Pancreas (tissue), 10 donors: ENCODE data around the gene SAE1. TPM values are rescaled to one million over a fixed set of nuclear protein-coding genes. Genes with fewer than 3 reads are reported as not detected.

Experiments used
- ATAC-seq, 4 donors: fragments of 200-7000 bp; cut with Tn5 transposase; one replicate each; pipeline versions ENCODE4 v1.8.0 to v1.9.1; 2020; ENCODE audit warnings: mild to moderate bottlenecking in 4 of 4, moderate library complexity in 4 of 4
- DNase-seq, 6 donors: peaks; one replicate each; pipeline ENCODE4 v3.0.0-alpha.2; 2020
- FAIRE-seq: peaks from 2 replicates; lab custom pipeline; 2012; peaks lifted over from hg19 to GRCh38; lab: Jason Lieb, UNC
- H3K27ac ChIP-seq, 4 donors: fragments of 200-600 bp; sonication (generic); 1 replicate in 3 of 4; 2 replicates in 1 of 4; pipeline versions ENCODE4 v1.5.0 to v1.8.0; 2020
- H3K27me3 ChIP-seq, 4 donors: fragments of 200-600 bp; one replicate each; pipeline ENCODE4 v1.8.0; 2021
- H3K36me3 ChIP-seq, 3 donors: fragments of 200-600 bp; sonication (generic) in 1 of 3; one replicate each; pipeline versions ENCODE4 v1.5.0 to v1.8.0; 2020 to 2021
- H3K4me1 ChIP-seq, 3 donors: fragments of 200-600 bp; one replicate each; pipeline ENCODE4 v1.8.0; 2021
- H3K4me3 ChIP-seq, 4 donors: fragments of 200-600 bp; sonication (generic) in 2 of 4; one replicate each; pipeline versions ENCODE4 v1.5.0 to v1.8.0; 2020 to 2021
- H3K9me3 ChIP-seq, 4 donors: fragments of 200-600 bp; one replicate each; pipeline ENCODE4 v1.8.0; 2021
- CTCF ChIP-seq, 4 donors: fragments of 200-600 bp; sonication (generic) in 3 of 4; IDR thresholded peaks; one replicate each; pipeline versions ENCODE4 v1.5.0 to v1.8.0; 2021; ENCODE audit warnings: antibody characterized with exemption in 4 of 4
- WGBS, 2 donors: extraction: QIAGEN DNeasy Blood & Tissue Kit; methylation state at CpG; one replicate each; pipeline ENCODE4 v1.1.7; 2013; 5-methylcytosine and 5-hydroxymethylcytosine counted together
- intact Hi-C, 3 donors: fragments of 100-400 bp; cut with DNase I; formaldehyde crosslinking; loops; one replicate each; pipeline versions ENCODE4 v1.11.1 to v1.14.2; 2022
- polyA plus RNA-seq, 2 donors: library from polyadenylated mRNA; stranded (reverse); fragments of 200-250 nt; gene quantifications; one replicate each; pipeline ENCODE4 v1.2.3, GENCODE V29; 2013
- total RNA-seq, 6 donors: library from RNA; stranded (reverse); fragmentation: NEBNext Ultra II Directional in 4 of 6; extraction: Animal tissue kit (Norgen Biotek cat#: 25700) in 4 of 6; gene quantifications; one replicate each; pipeline versions ENCODE4 v1.2.1 to v1.2.4, GENCODE V29; 2021 to 2023
- donor health status: healthy with polysubstance abuse.
- donor health status: DM: no; HTN: no; CAD: no; lungs with moderate emphysema.
- donor health status: DM: no; HTN: no; CAD: no.
- donor health status: control.
- donor health status: control.
- donor health status: Bipolar disorder and iron deficiency.
- donor health status: DM: yes; HTN: yes; CAD: no.
- donor health status: DM: no; HTN: no; CAD: no.
- donor health status: DM: no; HTN: no; CAD: no.
- donor health status: DM: yes; HTN: yes; CAD: no.

The SAE1 gene
- total and polyA plus RNA-seq, 8 donors: 10.0 to 25.8 (median 20.1) TPM

GRCh38 chr19:47141695-47142094, 11.1 kb downstream of the SAE1 start:
- no peak for FAIRE-seq
- intact Hi-C loops: no loop called here

GRCh38 chr19:47142779-47143178, 12.1 kb downstream of the SAE1 start:
- Histone ChIP-seq H3K4me3 (no peak overlapping the region), H3K9me3 (no peaks in the 10 kb centered on the region), H3K27me3 (no peaks in the 10 kb centered on the region), H3K27ac (no peak overlapping the region), H3K4me1 (no peaks in the 10 kb centered on the region), H3K36me3 (peaks cover 0 to 14% (median 11%) of the 10 kb centered on the region in 3 donors)
- ATAC-seq (no peak), FAIRE-seq (no peak), DNase-seq (no peak)
- intact Hi-C loops: no loop called here
- 85% methylated on average over 5 of the region's 5 CpGs for WGBS, 2 donors
- TF ChIP-seq CTCF (IDR thresholded peaks at IDR 0.05): no peak

More at GRCh38 chr19:47141695-47142094, 11.1 kb downstream of the SAE1 start:
- TF ChIP-seq CTCF (IDR thresholded peaks at IDR 0.05): no peak
- Histone ChIP-seq H3K4me1 (no peaks in the 10 kb centered on the region), H3K4me3 (no peak overlapping the region), H3K36me3 (peaks cover 0 to 14% (median 11%) of the 10 kb centered on the region in 3 donors), H3K27ac (no peak overlapping the region), H3K27me3 (no peaks in the 10 kb centered on the region), H3K9me3 (no peaks in the 10 kb centered on the region)
- no peak for DNase-seq
- ATAC-seq: no peak

DNA sequence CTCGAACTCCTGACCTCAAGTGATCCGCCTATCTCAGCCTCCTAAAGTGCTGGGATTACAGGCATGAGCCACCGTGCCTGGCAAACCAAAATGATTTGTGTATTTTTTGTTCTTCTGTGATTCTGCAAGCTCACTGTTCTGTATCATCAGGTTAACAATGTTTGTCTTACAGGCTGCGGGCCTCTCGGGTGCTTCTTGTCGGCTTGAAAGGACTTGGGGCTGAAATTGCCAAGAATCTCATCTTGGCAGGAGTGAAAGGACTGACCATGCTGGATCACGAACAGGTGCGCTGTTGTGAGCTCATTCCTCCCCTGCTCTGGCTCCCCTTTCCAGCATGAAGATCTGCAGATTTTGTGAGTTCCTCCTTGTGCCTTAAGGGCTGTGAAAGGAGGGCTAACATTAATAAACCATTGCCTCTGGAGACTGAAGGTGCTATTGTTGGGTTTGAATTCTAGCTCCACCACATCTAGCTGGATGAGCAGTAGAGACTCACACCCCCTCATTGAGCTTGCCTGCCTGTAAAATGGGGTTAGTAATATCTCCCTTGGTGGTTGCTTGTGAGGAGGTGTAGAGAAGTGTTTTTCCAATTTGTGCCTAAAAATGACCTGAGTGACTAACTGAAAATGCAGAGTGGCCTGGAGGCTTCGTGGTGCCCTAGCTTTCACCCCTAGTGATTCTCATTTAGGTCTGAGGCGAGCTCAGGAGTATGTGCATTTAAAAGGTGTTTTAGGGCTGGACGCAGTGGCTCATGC, 12.9 kb downstream of the SAE1 start:
- H3K9me3 ChIP-seq: no peaks in the 10 kb centered on the region
- DNase-seq (no peak), FAIRE-seq (no peak), ATAC-seq (no peak)
- intact Hi-C loops: no loop called here
- 87 to 88% methylated on average over 11 of the region's 11 CpGs for WGBS, 2 donors
- H3K4me1 ChIP-seq: no peaks in the 10 kb centered on the region
- peaks cover 0 to 14% (median 11%) of the 10 kb centered on the region in 3 donors for H3K36me3 ChIP-seq
- H3K27ac ChIP-seq: no peak overlapping the region
- H3K27me3 ChIP-seq: no peaks in the 10 kb centered on the region
- no peak overlapping the region for H3K4me3 ChIP-seq
- no peak for TF ChIP-seq CTCF (IDR thresholded peaks at IDR 0.05)

DNA sequence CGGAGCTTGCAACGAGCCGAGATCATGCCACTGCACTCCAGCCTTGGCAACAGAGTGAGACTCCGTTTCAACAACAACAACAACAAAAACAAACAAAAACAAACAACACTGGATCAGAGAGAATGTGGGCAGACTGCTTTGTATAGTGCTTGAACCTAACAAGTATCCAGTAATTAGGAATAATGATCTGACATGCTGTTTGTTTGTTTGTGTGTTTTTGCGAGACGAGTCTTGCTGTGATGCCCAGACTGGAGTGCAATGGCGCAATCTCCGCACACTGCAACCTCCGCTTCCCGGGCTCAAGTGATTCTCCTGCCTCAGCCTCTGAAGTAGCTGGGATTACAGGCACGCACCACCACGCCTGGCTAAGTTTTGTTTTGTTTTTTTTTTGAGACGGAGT, 14.0 kb downstream of the SAE1 start:
- ATAC-seq (no peak), DNase-seq (no peak), FAIRE-seq (no peak)
- no peak overlapping the region for H3K27ac ChIP-seq
- no peaks in the 10 kb centered on the region for H3K4me1 ChIP-seq
- no peak overlapping the region for H3K4me3 ChIP-seq
- TF ChIP-seq CTCF (IDR thresholded peaks at IDR 0.05): no peak
- 88 to 89% methylated on average over 13 of the region's 13 CpGs for WGBS, 2 donors
- peaks cover 0 to 14% (median 11%) of the 10 kb centered on the region in 3 donors for H3K36me3 ChIP-seq
- no peaks in the 10 kb centered on the region for H3K27me3 ChIP-seq
- intact Hi-C loops: loop anchor here in 1 of 3 donors (5.0 kb wide), 1 partner anchor 103 kb away; no protein-coding TSS in a partner anchor
- H3K9me3 ChIP-seq: no peaks in the 10 kb centered on the region
